ENCODE measurements around the gene DDAH1.

DDAH1 gene

GRCh38 chr1:85501355-85501898, 36.5 kb upstream of the DDAH1 start:
- Histone ChIP-seq H2BK5ac (ENCODE audit: low read length) (no peak overlapping the region), H2BK120ac (ENCODE audit: low read depth, low read length) (no peak overlapping the region), H4K5ac (ENCODE audit: low read length) (no peak overlapping the region), H3K4me1 (ENCODE audit: control insufficient read depth, low read depth, low read length) (no peaks in the 10 kb centered on the region), H3K27ac (ENCODE audit: low read depth, low read length) (no peak overlapping the region), H3K36me3 (ENCODE audit: control insufficient read depth, insufficient read depth, low read length) (no peaks in the 10 kb centered on the region), H4K8ac (ENCODE audit: low read depth, low read length) (no peak overlapping the region), H3K79me2 (ENCODE audit: control insufficient read depth, insufficient read depth, low read length) (no peaks in the 10 kb centered on the region), H3K4me3 (ENCODE audit: low read length) (no peak overlapping the region), H3K56ac (ENCODE audit: low read length) (no peak overlapping the region), H3K18ac (ENCODE audit: low read length) (no peak overlapping the region), H3K79me1 (ENCODE audit: low read length) (no peaks in the 10 kb centered on the region), H3K4ac (ENCODE audit: low read depth, low read length) (no peak overlapping the region), H3K27me3 (ENCODE audit: insufficient read depth, low read length, poor library complexity) (no peaks in the 10 kb centered on the region), H2AK5ac (ENCODE audit: low read length) (no peak overlapping the region), H3K23ac (ENCODE audit: low read length) (no peak overlapping the region), H3K9ac (ENCODE audit: low read length) (no peak overlapping the region), H2BK15ac (replicated peaks; ENCODE audit: low read depth) (no peak overlapping the region), H3K4me2 (ENCODE audit: low read length) (no peak overlapping the region)
- DNase-seq, result no peak
- no CpG with 5 or more reads among the region's 2 CpGs for WGBS (ENCODE audit: extremely low coverage, insufficient coverage, low lambda C conversion rate)

GRCh38 chr1:85496941-85497582, 32.1 kb upstream of the DDAH1 start:
- Histone ChIP-seq H3K4me1 (ENCODE audit: control insufficient read depth, low read depth, low read length) (peaks cover 4% of the 10 kb centered on the region), H4K5ac (ENCODE audit: low read length) (no peak overlapping the region), H3K4me3 (ENCODE audit: low read length) (no peak overlapping the region), H3K79me1 (ENCODE audit: low read length) (no peaks in the 10 kb centered on the region), H3K9ac (ENCODE audit: low read length) (no peak overlapping the region), H3K23ac (ENCODE audit: low read length) (no peak overlapping the region), H3K27ac (ENCODE audit: low read depth, low read length) (no peak overlapping the region), H4K8ac (ENCODE audit: low read depth, low read length) (no peak overlapping the region), H2BK5ac (ENCODE audit: low read length) (no peak overlapping the region), H3K56ac (ENCODE audit: low read length) (no peak overlapping the region), H2AK5ac (ENCODE audit: low read length) (no peak overlapping the region), H3K4ac (ENCODE audit: low read depth, low read length) (no peak overlapping the region), H2BK120ac (ENCODE audit: low read depth, low read length) (no peak overlapping the region), H3K18ac (ENCODE audit: low read length) (no peak overlapping the region), H3K79me2 (ENCODE audit: control insufficient read depth, insufficient read depth, low read length) (no peaks in the 10 kb centered on the region), H3K27me3 (ENCODE audit: insufficient read depth, low read length, poor library complexity) (no peaks in the 10 kb centered on the region), H2BK15ac (replicated peaks; ENCODE audit: low read depth) (no peak overlapping the region), H3K36me3 (ENCODE audit: control insufficient read depth, insufficient read depth, low read length) (no peaks in the 10 kb centered on the region), H3K4me2 (ENCODE audit: low read length) (no peak overlapping the region)
- no CpG with 5 or more reads among the region's 2 CpGs for WGBS (ENCODE audit: extremely low coverage, insufficient coverage, low lambda C conversion rate)
- DNase-seq, result no peak

- peak; percentile 28 for DNase-seq
- peaks cover 4% of the 10 kb centered on the region for H3K4me1 ChIP-seq (ENCODE audit: control insufficient read depth, low read depth, low read length)
- H2BK120ac ChIP-seq (ENCODE audit: low read depth, low read length), result no peak overlapping the region
- H4K5ac ChIP-seq (ENCODE audit: low read length), result no peak overlapping the region
- no peak overlapping the region for H2AK5ac ChIP-seq (ENCODE audit: low read length)
- no peak overlapping the region for H2BK5ac ChIP-seq (ENCODE audit: low read length)
- no peak overlapping the region for H3K4ac ChIP-seq (ENCODE audit: low read depth, low read length)
- no peaks in the 10 kb centered on the region for H3K36me3 ChIP-seq (ENCODE audit: control insufficient read depth, insufficient read depth, low read length)
- no peaks in the 10 kb centered on the region for H3K27me3 ChIP-seq (ENCODE audit: insufficient read depth, low read length, poor library complexity)
- peak overlapping the region; percentile 51 for H3K18ac ChIP-seq (ENCODE audit: low read length)
- no peak overlapping the region for H3K9ac ChIP-seq (ENCODE audit: low read length)
- no peaks in the 10 kb centered on the region for H3K79me2 ChIP-seq (ENCODE audit: control insufficient read depth, insufficient read depth, low read length)
- no peak overlapping the region for H3K56ac ChIP-seq (ENCODE audit: low read length)
- no peak overlapping the region for H3K27ac ChIP-seq (ENCODE audit: low read depth, low read length)
- H2BK15ac ChIP-seq (replicated peaks; ENCODE audit: low read depth), result no peak overlapping the region
- H3K4me2 ChIP-seq (ENCODE audit: low read length), result no peak overlapping the region
- no CpG with 5 or more reads among the region's 6 CpGs for WGBS (ENCODE audit: extremely low coverage, insufficient coverage, low lambda C conversion rate)
- no peak overlapping the region for H3K4me3 ChIP-seq (ENCODE audit: low read length)
- H4K8ac ChIP-seq (ENCODE audit: low read depth, low read length), result no peak overlapping the region
- H3K79me1 ChIP-seq (ENCODE audit: low read length), result no peaks in the 10 kb centered on the region
- no peak overlapping the region for H3K23ac ChIP-seq (ENCODE audit: low read length)
Observed at GRCh38 chr1:85495556-85495955, 30.6 kb upstream of the DDAH1 start.

- no peaks in the 10 kb centered on the region for H3K27me3 ChIP-seq (ENCODE audit: insufficient read depth, low read length, poor library complexity)
- no peak overlapping the region for H2BK15ac ChIP-seq (replicated peaks; ENCODE audit: low read depth)
- H3K4ac ChIP-seq (ENCODE audit: low read depth, low read length), result no peak overlapping the region
- no peak overlapping the region for H3K4me2 ChIP-seq (ENCODE audit: low read length)
- no peak overlapping the region for H4K5ac ChIP-seq (ENCODE audit: low read length)
- no peaks in the 10 kb centered on the region for H3K79me2 ChIP-seq (ENCODE audit: control insufficient read depth, insufficient read depth, low read length)
- H2AK5ac ChIP-seq (ENCODE audit: low read length), result no peak overlapping the region
- H3K18ac ChIP-seq (ENCODE audit: low read length), result no peak overlapping the region
- H2BK5ac ChIP-seq (ENCODE audit: low read length), result no peak overlapping the region
- no peak overlapping the region for H3K23ac ChIP-seq (ENCODE audit: low read length)
- no CpG with 5 or more reads among the region's 2 CpGs for WGBS (ENCODE audit: extremely low coverage, insufficient coverage, low lambda C conversion rate)
- H3K56ac ChIP-seq (ENCODE audit: low read length), result no peak overlapping the region
- peak; percentile 38 for DNase-seq
- no peaks in the 10 kb centered on the region for H3K36me3 ChIP-seq (ENCODE audit: control insufficient read depth, insufficient read depth, low read length)
- no peaks in the 10 kb centered on the region for H3K79me1 ChIP-seq (ENCODE audit: low read length)
- peaks cover 4% of the 10 kb centered on the region for H3K4me1 ChIP-seq (ENCODE audit: control insufficient read depth, low read depth, low read length)
- no peak overlapping the region for H3K27ac ChIP-seq (ENCODE audit: low read depth, low read length)
- H3K4me3 ChIP-seq (ENCODE audit: low read length), result no peak overlapping the region
- H2BK120ac ChIP-seq (ENCODE audit: low read depth, low read length), result no peak overlapping the region
- H3K9ac ChIP-seq (ENCODE audit: low read length), result no peak overlapping the region
- H4K8ac ChIP-seq (ENCODE audit: low read depth, low read length), result no peak overlapping the region
Observed at GRCh38 chr1:85494904-85495266, 29.9 kb upstream of the DDAH1 start.

GRCh38 chr1:85494074-85494903, 29.3 kb upstream of the DDAH1 start:
- no peaks in the 10 kb centered on the region for H3K79me1 ChIP-seq (ENCODE audit: low read length)
- H3K4me3 ChIP-seq (ENCODE audit: low read length), result no peak overlapping the region
- no peak overlapping the region for H3K9ac ChIP-seq (ENCODE audit: low read length)
- peak overlapping the region; percentile 53 for H3K56ac ChIP-seq (ENCODE audit: low read length)
- H3K79me2 ChIP-seq (ENCODE audit: control insufficient read depth, insufficient read depth, low read length), result no peaks in the 10 kb centered on the region
- no peak overlapping the region for H3K4ac ChIP-seq (ENCODE audit: low read depth, low read length)
- no peak overlapping the region for H2BK120ac ChIP-seq (ENCODE audit: low read depth, low read length)
- H2BK5ac ChIP-seq (ENCODE audit: low read length), result no peak overlapping the region
- no peaks in the 10 kb centered on the region for H3K27me3 ChIP-seq (ENCODE audit: insufficient read depth, low read length, poor library complexity)
- H3K4me2 ChIP-seq (ENCODE audit: low read length), result no peak overlapping the region
- H4K8ac ChIP-seq (ENCODE audit: low read depth, low read length), result no peak overlapping the region
- no peak overlapping the region for H4K5ac ChIP-seq (ENCODE audit: low read length)
- H2BK15ac ChIP-seq (replicated peaks; ENCODE audit: low read depth), result no peak overlapping the region
- peak; percentile 20 for DNase-seq
- no peak overlapping the region for H2AK5ac ChIP-seq (ENCODE audit: low read length)
- no peak overlapping the region for H3K23ac ChIP-seq (ENCODE audit: low read length)
- H3K18ac ChIP-seq (ENCODE audit: low read length), result no peak overlapping the region
- no CpG with 5 or more reads among the region's 1 CpG for WGBS (ENCODE audit: extremely low coverage, insufficient coverage, low lambda C conversion rate)
- H3K27ac ChIP-seq (ENCODE audit: low read depth, low read length), result no peak overlapping the region
- H3K4me1 ChIP-seq (ENCODE audit: control insufficient read depth, low read depth, low read length), result peaks cover 4% of the 10 kb centered on the region
- H3K36me3 ChIP-seq (ENCODE audit: control insufficient read depth, insufficient read depth, low read length), result no peaks in the 10 kb centered on the region

All from mesendoderm (in vitro differentiated cells).